HG03064 (cell line): ENCODE data around the gene RAD51AP2.
A peak's percentile ranks its signal among the peaks of the same experiment; 100 is the strongest.
"Not testable (repeated sequence)": the region's sequence is repeated elsewhere in the genome, so short reads cannot be mapped to it uniquely, and the experiment has no call there.

ENCODE experiments used
- ATAC-seq: cut with Tn5 transposase; IDR thresholded peaks from one replicate; pipeline ENCODE4 v1.9.1; 2021; ENCODE audit warnings: low read depth; ENCODE audit not compliant: unreplicated experiment

The RAD51AP2 gene

GRCh38 chr2:17538022-17538843, 20.0 kb upstream of the RAD51AP2 start:
- no peak for ATAC-seq

DNA sequence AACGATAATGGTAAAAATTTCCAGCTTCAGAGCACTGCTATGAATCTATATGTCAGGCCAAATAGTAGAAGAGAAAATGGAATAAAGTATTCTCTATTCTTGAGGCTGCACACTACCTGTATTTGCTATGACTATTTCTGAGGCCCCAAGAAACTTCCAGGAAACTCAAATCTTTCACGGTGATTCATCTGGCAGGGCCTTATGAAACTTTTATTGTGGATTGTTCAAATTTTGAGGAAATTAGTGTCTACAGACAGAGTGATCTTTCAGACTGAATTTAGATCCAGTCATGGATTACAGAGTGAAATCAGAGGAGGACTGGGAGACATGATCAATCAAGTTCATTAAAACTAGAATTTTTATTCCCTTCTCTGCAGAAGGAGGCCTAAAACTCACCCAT, 18.2 kb upstream of the RAD51AP2 start:
- no peak for ATAC-seq

GRCh38 chr2:17533546-17533945, 15.3 kb upstream of the RAD51AP2 start:
- no peak for ATAC-seq

- ATAC-seq = no peak
Observed at GRCh38 chr2:17529771-17530170, 11.5 kb upstream of the RAD51AP2 start.

DNA sequence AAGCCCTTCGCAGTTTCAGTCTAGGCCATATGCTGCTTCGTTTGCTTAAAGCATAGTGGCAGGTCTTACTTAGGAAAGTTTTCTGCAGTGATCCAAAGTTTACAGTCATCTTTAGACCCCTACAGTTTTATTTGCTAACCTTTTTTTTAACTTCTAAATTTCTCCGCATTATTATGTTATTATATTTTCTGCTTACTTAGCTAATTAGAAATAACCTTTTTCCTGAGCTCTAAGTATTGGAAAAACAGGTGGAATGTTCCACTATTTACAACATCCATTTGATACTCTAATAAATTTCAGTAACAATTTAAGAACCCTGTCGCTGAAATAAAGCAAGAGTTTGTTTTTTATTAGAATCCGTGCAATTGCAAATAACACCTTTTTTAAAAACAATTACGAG, 4.1 kb upstream of the RAD51AP2 start:
- ATAC-seq = no peak

GRCh38 chr2:17521621-17522020, 3.4 kb upstream of the RAD51AP2 start:
- no peak for ATAC-seq

DNA sequence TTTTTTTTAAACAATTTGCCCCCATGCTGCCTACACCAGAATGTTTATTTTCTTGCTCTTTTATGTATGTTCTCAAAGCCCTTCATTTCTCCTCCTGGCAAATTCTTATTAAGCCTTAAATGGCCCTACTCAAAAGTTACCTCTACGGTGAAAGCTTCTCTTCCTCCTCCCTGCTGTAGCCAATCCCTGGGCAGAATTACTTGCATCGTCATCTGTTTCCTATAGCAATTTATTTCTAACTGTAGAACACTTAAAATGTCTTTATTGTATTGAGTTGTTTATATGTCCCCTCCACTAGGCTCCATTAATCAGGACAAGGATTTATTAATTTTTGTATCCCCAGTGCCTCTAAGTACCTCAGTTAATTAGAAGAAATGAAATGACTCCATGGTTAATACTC, 2.5 kb upstream of the RAD51AP2 start:
- no peak for ATAC-seq

- ATAC-seq = no peak
Observed at GRCh38 chr2:17519486-17519885, 1.2 kb upstream of the RAD51AP2 start.

- ATAC-seq = peak; percentile 8
Observed at GRCh38 chr2:17517481-17518211, 594 bp downstream of the RAD51AP2 start.

DNA sequence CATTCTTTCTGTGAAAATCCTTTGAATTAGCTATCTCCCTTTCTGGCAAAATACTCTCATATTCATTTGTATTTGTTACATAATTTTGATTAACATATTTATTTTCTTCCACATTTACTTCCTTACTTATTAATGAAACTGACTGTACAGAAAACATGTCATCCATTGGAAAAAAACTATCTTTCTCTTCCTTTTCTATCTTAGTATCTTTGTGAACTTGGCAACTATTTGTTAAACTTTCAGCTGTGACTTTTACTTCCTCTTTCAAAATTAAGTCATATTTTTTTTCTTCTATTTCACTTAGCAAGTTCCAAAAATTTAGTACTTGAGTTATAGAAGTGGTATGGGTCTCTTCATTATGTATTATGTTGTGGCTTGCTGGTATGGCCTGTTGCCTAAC, 2.6 kb downstream of the RAD51AP2 start:
- ATAC-seq = peak; percentile 45

- ATAC-seq = no peak
Observed at GRCh38 chr2:17506736-17507616, 11.3 kb downstream of the RAD51AP2 start.

- no peak for ATAC-seq
Observed at GRCh38 chr2:17497718-17498117, 20.5 kb downstream of the RAD51AP2 start.

DNA sequence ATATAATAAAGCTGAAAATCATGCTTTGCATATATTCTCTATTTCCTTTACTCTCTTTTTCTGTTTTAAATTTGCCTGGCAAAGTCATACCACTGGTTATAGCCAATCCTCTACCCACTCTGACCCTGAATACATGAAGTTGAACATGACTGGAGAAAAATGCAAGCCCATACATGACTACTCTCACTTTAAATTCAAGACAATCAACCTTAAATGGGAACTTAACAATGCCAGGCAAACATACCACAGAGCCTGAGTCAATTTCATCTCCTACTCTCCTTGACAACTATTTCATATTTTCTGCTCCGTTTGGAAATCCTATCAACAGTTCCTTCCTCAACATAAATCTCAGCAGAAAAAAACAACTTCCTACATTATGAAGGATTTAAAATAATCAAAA, 22.6 kb downstream of the RAD51AP2 start:
- no peak for ATAC-seq

DNA sequence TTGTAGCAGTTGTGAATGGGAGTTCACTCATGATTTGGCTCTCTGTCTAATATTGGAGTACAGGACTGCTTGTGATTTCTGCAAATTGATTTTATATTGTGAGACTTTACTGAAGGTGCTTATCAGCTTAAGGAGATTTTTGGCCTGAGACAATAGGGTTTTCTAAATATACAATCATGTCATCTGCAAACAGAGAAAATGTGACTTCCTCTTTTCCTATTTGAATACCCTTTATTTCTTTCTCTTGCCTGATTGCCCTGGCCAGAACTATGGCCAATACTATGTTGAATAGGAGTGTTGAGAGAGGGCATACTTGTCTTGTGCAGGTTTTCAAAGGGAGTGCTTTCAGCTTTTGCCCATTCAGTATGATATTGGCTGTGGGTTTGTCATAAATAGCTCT, 28.1 kb downstream of the RAD51AP2 start:
- ATAC-seq = not testable (repeated sequence)

- ATAC-seq = not testable (repeated sequence)
Observed at GRCh38 chr2:17488610-17489009, 29.6 kb downstream of the RAD51AP2 start.

DNA sequence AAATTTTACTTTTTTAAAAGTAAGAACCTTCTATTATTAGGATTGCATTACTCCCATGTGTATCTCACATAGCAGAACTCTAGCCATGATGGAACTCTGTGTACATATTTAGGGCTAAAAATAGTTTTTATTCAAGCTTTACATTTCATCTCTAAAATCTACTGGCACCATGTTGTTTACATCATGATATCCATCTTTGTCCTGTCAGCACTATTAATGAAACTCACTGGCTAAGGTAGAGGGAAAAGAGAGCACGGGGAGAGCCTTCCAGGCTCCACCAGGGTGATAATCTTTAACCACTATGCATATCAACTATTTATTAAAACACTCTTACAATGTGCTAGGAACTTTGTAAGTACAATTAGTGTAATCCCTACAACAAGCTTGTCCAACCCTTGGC, 34.7 kb downstream of the RAD51AP2 start:
- no peak for ATAC-seq

DNA sequence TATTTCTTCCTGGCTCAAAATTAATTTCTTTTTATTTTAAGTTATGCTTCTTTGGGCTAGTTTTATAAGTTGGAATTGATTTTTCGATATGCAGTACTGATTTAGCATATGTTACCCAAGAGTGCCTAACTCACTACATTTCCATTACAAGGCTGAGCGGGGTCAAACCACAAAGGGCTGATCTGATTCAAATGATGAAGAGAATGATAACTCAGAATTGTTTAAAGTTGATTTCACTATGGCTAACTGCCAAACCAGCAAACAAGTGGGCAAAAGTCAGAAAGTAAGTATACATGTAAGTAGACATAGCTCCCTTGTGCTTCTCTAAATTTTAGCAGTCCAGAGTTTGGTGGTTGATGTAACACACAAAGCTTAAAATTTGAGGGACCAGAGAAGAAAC, 35.6 kb downstream of the RAD51AP2 start:
- no peak for ATAC-seq

DNA sequence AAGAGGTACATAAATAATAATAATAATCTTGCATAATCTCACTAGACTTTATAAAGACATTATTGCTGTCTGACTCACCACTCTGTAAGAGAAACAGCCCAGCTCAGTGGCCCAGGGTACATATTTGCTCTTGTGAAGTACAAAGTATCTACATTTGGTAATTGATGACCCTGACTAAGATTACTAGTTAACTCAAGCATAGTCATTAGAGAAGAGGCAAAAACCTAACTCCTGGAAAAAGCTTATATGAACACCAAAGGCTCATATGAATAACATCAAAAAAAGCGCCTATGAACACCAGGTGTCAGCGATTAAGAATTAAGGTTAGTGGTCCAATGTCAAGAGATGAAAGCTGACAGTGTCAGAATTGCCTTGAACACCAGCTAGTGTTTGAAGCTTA, 38.4 kb downstream of the RAD51AP2 start:
- ATAC-seq = no peak

DNA sequence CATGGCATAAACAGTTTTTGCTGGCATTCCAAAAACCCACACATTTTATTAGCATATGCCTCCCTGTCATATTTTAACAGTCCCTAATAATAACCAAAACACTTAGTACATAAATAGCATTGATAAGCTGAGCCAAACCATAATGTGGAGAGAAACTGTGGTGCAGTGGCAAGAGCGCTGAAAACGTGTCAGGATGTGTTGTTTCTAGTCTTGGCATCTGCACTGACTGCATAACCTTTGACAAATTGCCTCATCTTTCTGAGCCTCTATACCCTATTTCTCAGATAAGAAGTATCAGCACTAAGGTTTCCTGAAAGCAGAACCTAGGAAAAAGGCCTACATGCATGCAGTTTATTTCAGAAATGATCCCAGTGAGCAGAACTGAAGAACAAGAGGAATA, 41.4 kb downstream of the RAD51AP2 start:
- no peak for ATAC-seq

- no peak for ATAC-seq
Observed at GRCh38 chr2:17476064-17476463, 42.2 kb downstream of the RAD51AP2 start.

DNA sequence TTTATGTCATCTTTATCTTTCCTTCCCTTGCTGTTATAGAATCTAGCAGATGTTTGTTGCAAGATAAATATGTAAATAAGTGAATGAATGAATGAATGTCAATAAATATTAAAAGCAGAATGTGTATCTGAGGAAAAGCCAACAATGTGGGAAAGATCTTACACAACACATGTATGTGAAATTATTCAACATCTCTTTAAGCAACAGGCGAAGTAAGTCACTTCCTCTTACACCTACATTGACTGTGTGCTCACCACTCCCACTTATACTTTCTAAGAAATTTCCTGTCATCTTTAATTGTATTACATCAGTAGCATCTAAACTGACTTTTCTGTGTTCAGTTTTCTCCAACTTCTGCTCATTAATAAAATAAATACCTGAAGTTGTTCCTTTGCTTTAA, 43.0 kb downstream of the RAD51AP2 start:
- ATAC-seq = no peak
